WTC11 (cell line): Measurements from ENCODE around the gene SORT1. TPM values are rescaled to one million over a fixed set of nuclear protein-coding genes. Genes with fewer than 3 reads are reported as not detected.
"Not testable (repeated sequence)": the region's sequence is repeated elsewhere in the genome, so short reads cannot be mapped to it uniquely, and the experiment has no call there.

Source experiments
- ATAC-seq: fragments of 200-7000 bp; cut with Tn5 transposase; 2 replicates; pipeline ENCODE4 v1.10.0; 2021; ENCODE audit warnings: mild to moderate bottlenecking, moderate library complexity
- CTCF ChIA-PET: fragments of 300-600 bp; sonication (Branson Sonifier 250); formaldehyde crosslinking; loops from one replicate; lab custom pipeline; 2021; ENCODE audit warnings: antibody characterized with exemption; lab: Charles Lee
- POLR2A ChIA-PET: fragments of 350-600 bp; sonication (Branson Sonifier 250); formaldehyde crosslinking; loops from one replicate; lab custom pipeline; 2021; ENCODE audit warnings: antibody characterized with exemption; lab: Charles Lee
- DNase-seq: peaks from one replicate; pipeline ENCODE4 v3.0.0; 2021; ENCODE audit warnings: low spot score
- H3K27ac Mint-ChIP-seq: 2 replicates; pipeline ENCODE4 v1.8.0; 2021; ENCODE audit warnings: mixed read lengths
- H3K27me3 Mint-ChIP-seq: 2 replicates; pipeline ENCODE4 v1.8.0; 2021; ENCODE audit warnings: low read depth, mild to moderate bottlenecking, moderate library complexity, mixed read lengths
- H3K36me3 Mint-ChIP-seq: 2 replicates; pipeline ENCODE4 v1.8.0; 2021; ENCODE audit warnings: mixed read lengths
- H3K4me1 Mint-ChIP-seq: 2 replicates; pipeline ENCODE4 v1.8.0; 2022; ENCODE audit warnings: mixed read lengths
- H3K4me3 Mint-ChIP-seq: 2 replicates; pipeline ENCODE4 v1.8.0; 2021; ENCODE audit warnings: mild to moderate bottlenecking, moderate library complexity, mixed read lengths
- H3K9me3 Mint-ChIP-seq: 2 replicates; pipeline ENCODE4 v1.8.0; 2021; ENCODE audit warnings: mixed read lengths
- AFF4 ChIP-seq: sonication (generic); formaldehyde crosslinking; IDR thresholded peaks from 2 replicates; pipeline ENCODE4 v1.8.1; 2023; ENCODE audit warnings: mild to moderate bottlenecking, missing genetic modification reagents, borderline replicate concordance
- AR ChIP-seq: fragments of 250-450 bp; sonication (Bioruptor Pico); IDR thresholded peaks from 2 replicates; pipeline ENCODE4 v1.9.0; 2021; ENCODE audit warnings: mild to moderate bottlenecking
- ATF3 ChIP-seq: sonication (generic); formaldehyde crosslinking; conservative IDR thresholded peaks from 2 replicates; pipeline ENCODE4 v1.8.1; 2022; ENCODE audit warnings: mild to moderate bottlenecking, missing genetic modification reagents
- E2F4 ChIP-seq: sonication (generic); formaldehyde crosslinking; IDR thresholded peaks from 2 replicates; pipeline ENCODE4 v1.8.1; 2022; ENCODE audit warnings: low read depth, mild to moderate bottlenecking, moderate library complexity, missing genetic modification reagents, borderline replicate concordance
- ETV6 ChIP-seq: sonication (generic); formaldehyde crosslinking; IDR thresholded peaks from 2 replicates; pipeline ENCODE4 v1.8.1; 2022; ENCODE audit warnings: mild to moderate bottlenecking, missing genetic modification reagents
- GABPB1 ChIP-seq: sonication (generic); formaldehyde crosslinking; IDR thresholded peaks from 2 replicates; pipeline ENCODE4 v1.8.1; 2023; ENCODE audit warnings: mild to moderate bottlenecking, missing genetic modification reagents
- IRF2 ChIP-seq: sonication (generic); formaldehyde crosslinking; IDR thresholded peaks from 2 replicates; pipeline ENCODE4 v1.8.0; 2022; ENCODE audit warnings: low read depth, missing genetic modification reagents, borderline replicate concordance
- MAX ChIP-seq: sonication (generic); formaldehyde crosslinking; IDR thresholded peaks from 2 replicates; pipeline ENCODE4 v1.8.0; 2022; ENCODE audit warnings: mild to moderate bottlenecking, missing genetic modification reagents
- MYBL2 ChIP-seq: sonication (generic); formaldehyde crosslinking; IDR thresholded peaks from 2 replicates; pipeline ENCODE4 v1.8.1; 2023; ENCODE audit warnings: mild to moderate bottlenecking, moderate library complexity, missing genetic modification reagents
- NR3C1 ChIP-seq: sonication (generic); formaldehyde crosslinking; conservative IDR thresholded peaks from 2 replicates; pipeline ENCODE4 v1.8.1; 2023; ENCODE audit warnings: low read depth, mild to moderate bottlenecking, missing genetic modification reagents
- OVOL2 ChIP-seq: fragments of 250-450 bp; sonication (Bioruptor Pico); IDR thresholded peaks from 2 replicates; pipeline ENCODE4 v1.9.0; 2021; ENCODE audit warnings: mild to moderate bottlenecking, borderline replicate concordance
- STAT6 ChIP-seq: sonication (generic); formaldehyde crosslinking; conservative IDR thresholded peaks from 2 replicates; pipeline ENCODE4 v1.8.1; 2023; ENCODE audit warnings: mild to moderate bottlenecking, low read depth, missing genetic modification reagents, moderate library complexity
- ZNF121 ChIP-seq: sonication (generic); formaldehyde crosslinking; IDR thresholded peaks from 2 replicates; pipeline ENCODE4 v1.8.0; 2023; ENCODE audit warnings: missing genetic modification reagents
- ZNF219 ChIP-seq: sonication (generic); formaldehyde crosslinking; IDR thresholded peaks from 2 replicates; pipeline ENCODE4 v1.8.0; 2023; ENCODE audit warnings: missing genetic modification reagents, mild to moderate bottlenecking, borderline replicate concordance
- ZNF423 ChIP-seq: fragments of 250-450 bp; sonication (Bioruptor Pico); IDR thresholded peaks from 2 replicates; pipeline ENCODE4 v2.1.2; 2022; ENCODE audit warnings: mild to moderate bottlenecking, moderate library complexity
- total RNA-seq: library from RNA; stranded (reverse); gene quantifications from 3 replicates; pipeline ENCODE4 v1.2.3, GENCODE V29; 2021

The SORT1 gene
- total RNA-seq, 1 experiment from 2014 or later, result 55.9 TPM

GRCh38 chr1:109396513-109396839 is 1.2 kb downstream of the SORT1 start (continued):
- no peak for TF ChIP-seq AR
- TF ChIP-seq STAT6 (CRISPR knock-in tag), result no peak
- TF ChIP-seq ATF3 (CRISPR knock-in tag), result no peak
- TF ChIP-seq ZNF423 (CRISPR knock-in tag), result no peak
- TF ChIP-seq ETV6, result no peak

- TF ChIP-seq NR3C1 (CRISPR knock-in tag) (no peak), ZNF121 (CRISPR knock-in tag) (peak; percentile 74; the same call in 1 of the 2 replicates), ZNF219 (no peak)
- peak overlapping the region; percentile 95 for H3K4me3 Mint-ChIP-seq
- H3K4me1 Mint-ChIP-seq, result peaks cover 55% of the 10 kb centered on the region
- no peaks in the 10 kb centered on the region for H3K9me3 Mint-ChIP-seq
- no peaks in the 10 kb centered on the region for H3K36me3 Mint-ChIP-seq
- H3K27me3 Mint-ChIP-seq, result no peaks in the 10 kb centered on the region
- POLR2A ChIA-PET, result interaction anchor here (0.5 kb wide), 1 partner anchor 20 kb away, joined by 3 read pairs; no protein-coding TSS in a partner anchor
- DNase-seq (no peak), ATAC-seq (no peak)
- peak overlapping the region; percentile 82 for H3K27ac Mint-ChIP-seq
- CTCF ChIA-PET, result interaction anchor here (0.7 to 1.5 kb wide), 6 partner anchors 20 to 137 kb away, joined by 3 to 7 read pairs (median 4); no protein-coding TSS in a partner anchor
These were observed 1.9 kb downstream of the SORT1 start for GRCh38 chr1:109395602-109396512.

- H3K27ac Mint-ChIP-seq, POLR2A ChIA-PET, H3K4me3 Mint-ChIP-seq, H3K27me3 Mint-ChIP-seq, H3K36me3 Mint-ChIP-seq, ATAC-seq, DNase-seq, H3K9me3 Mint-ChIP-seq: not testable (repeated sequence)
- H3K4me1 Mint-ChIP-seq, result peaks cover 55% of the 10 kb centered on the region
- CTCF ChIA-PET, result interaction anchor here (0.7 to 1.5 kb wide), 4 partner anchors 20 to 138 kb away, joined by 3 to 7 read pairs (median 4); no protein-coding TSS in a partner anchor
These were observed 2.5 kb downstream of the SORT1 start for GRCh38 chr1:109395282-109395599.

GRCh38 chr1:109394591-109395281 is 3.0 kb downstream of the SORT1 start:
- DNase-seq (no peak), ATAC-seq (no peak)
- Mint-ChIP-seq H3K36me3 (no peaks in the 10 kb centered on the region), H3K4me1 (peaks cover 55% of the 10 kb centered on the region), H3K27me3 (no peaks in the 10 kb centered on the region), H3K27ac (peak overlapping the region; percentile 78), H3K4me3 (no peak overlapping the region), H3K9me3 (no peaks in the 10 kb centered on the region)
- POLR2A ChIA-PET, result no interaction called here
- CTCF ChIA-PET, result no interaction called here
- TF ChIP-seq GABPB1 (CRISPR knock-in tag), result no peak
- no peak for TF ChIP-seq E2F4 (CRISPR knock-in tag)
- TF ChIP-seq MAX (CRISPR knock-in tag), result no peak
- no peak for TF ChIP-seq IRF2 (CRISPR knock-in tag)
- TF ChIP-seq OVOL2 (CRISPR knock-in tag), result no peak
- TF ChIP-seq MYBL2, result no peak
- TF ChIP-seq AFF4 (CRISPR knock-in tag), result no peak
